Cerebellar cortex (tissue), 1 donor: ENCODE results near the gene GLS.

Experiments
- DNase-seq: peaks from one replicate; pipeline ENCODE4 v3.0.0-alpha.2; 2015; ENCODE audit warnings: low spot score

The GLS gene

DNA sequence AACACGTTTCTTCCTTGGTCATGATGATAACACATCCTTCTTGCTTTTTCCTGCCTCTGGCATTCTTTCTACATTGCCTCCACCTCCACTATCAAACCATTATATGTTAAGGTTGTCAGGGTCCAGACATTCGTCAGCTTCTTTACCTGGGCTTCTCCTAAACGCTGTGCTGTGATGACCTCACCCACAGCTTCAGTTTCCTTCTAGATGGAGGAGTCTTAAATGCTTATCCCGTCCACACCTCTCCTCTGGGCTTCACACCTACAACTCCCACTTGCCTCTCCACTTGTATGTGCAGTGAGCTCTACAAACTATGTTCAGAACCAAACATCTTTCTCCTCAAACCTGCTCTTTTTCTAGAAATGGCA, 134.0 kb downstream of the GLS start:
- DNase-seq: no peak
